ENCODE data around the gene ETS1.

DNA sequence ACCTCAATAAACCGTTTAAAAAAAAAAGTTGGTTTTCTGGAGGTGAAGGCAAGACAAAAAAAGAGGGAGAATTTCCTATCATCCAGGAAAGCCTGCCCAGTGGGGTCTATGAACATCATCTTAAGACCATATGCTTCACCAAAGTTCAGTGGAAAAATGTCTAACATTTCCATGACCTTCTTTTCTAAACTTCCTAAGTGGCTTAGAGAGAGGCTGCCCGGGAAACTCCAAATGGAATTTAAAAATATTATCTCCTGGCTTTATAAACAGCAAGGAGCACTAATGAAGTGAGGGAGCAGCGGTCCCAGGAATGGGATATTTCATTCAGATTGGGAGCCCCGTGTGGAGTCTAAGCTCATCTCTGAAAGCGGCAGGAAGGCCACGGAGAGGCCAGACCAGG, 46.9 kb downstream of the ETS1 start:
- TF ChIP-seq, protein P1, sequence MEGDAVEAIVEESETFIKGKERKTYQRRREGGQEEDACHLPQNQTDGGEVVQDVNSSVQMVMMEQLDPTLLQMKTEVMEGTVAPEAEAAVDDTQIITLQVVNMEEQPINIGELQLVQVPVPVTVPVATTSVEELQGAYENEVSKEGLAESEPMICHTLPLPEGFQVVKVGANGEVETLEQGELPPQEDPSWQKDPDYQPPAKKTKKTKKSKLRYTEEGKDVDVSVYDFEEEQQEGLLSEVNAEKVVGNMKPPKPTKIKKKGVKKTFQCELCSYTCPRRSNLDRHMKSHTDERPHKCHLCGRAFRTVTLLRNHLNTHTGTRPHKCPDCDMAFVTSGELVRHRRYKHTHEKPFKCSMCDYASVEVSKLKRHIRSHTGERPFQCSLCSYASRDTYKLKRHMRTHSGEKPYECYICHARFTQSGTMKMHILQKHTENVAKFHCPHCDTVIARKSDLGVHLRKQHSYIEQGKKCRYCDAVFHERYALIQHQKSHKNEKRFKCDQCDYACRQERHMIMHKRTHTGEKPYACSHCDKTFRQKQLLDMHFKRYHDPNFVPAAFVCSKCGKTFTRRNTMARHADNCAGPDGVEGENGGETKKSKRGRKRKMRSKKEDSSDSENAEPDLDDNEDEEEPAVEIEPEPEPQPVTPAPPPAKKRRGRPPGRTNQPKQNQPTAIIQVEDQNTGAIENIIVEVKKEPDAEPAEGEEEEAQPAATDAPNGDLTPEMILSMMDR (conservative IDR thresholded peaks at IDR 0.05; ENCODE audit: low read depth, low read length): no peak
- no peak for TF ChIP-seq EZH2 (IDR thresholded peaks at IDR 0.05; ENCODE audit: borderline replicate concordance, low read depth, low read length, poor library complexity, severe bottlenecking)

Data from A673 (cell line).